Upper lobe of right lung (tissue), 1 donor: ENCODE data around the gene PRSS22. TPM values are rescaled to one million over a fixed set of nuclear protein-coding genes. Genes with fewer than 3 reads are reported as not detected.

Experiments used
- ATAC-seq: fragments of 200-7000 bp; cut with Tn5 transposase; one replicate; pipeline ENCODE4 v1.9.1; 2020; ENCODE audit warnings: mild to moderate bottlenecking, moderate library complexity
- DNase-seq: peaks from one replicate; pipeline ENCODE4 v3.0.0-alpha.2; 2020
- H3K27ac ChIP-seq: fragments of 200-600 bp; one replicate; pipeline ENCODE4 v1.8.0; 2022
- H3K27me3 ChIP-seq: fragments of 200-600 bp; one replicate; pipeline ENCODE4 v1.8.0; 2022; ENCODE audit warnings: mild to moderate bottlenecking
- H3K36me3 ChIP-seq: fragments of 200-600 bp; one replicate; pipeline ENCODE4 v1.8.0; 2022
- H3K4me1 ChIP-seq: fragments of 200-600 bp; one replicate; pipeline ENCODE4 v1.8.0; 2022
- H3K4me3 ChIP-seq: fragments of 200-600 bp; one replicate; pipeline ENCODE4 v1.8.0; 2022; ENCODE audit warnings: mild to moderate bottlenecking
- H3K9me3 ChIP-seq: fragments of 200-600 bp; one replicate; pipeline ENCODE4 v1.8.0; 2022
- intact Hi-C: fragments of 100-400 bp; cut with DNase I; formaldehyde crosslinking; loops from one replicate; pipeline ENCODE4 v1.11.0; 2022
- total RNA-seq: library from RNA; stranded (reverse); fragmentation: NEBNext Ultra II Directional; extraction: Animal tissue kit (Norgen Biotek cat#: 25700); gene quantifications from one replicate; pipeline ENCODE4 v1.2.1, GENCODE V29; 2021
- TF ChIP-seq, protein P1 (sequence below): fragments of 200-600 bp; IDR thresholded peaks from one replicate; pipeline ENCODE4 v1.8.0; 2022; ENCODE audit warnings: antibody characterized with exemption
- donor health status: DM: no; HTN: yes; CAD: no; lungs with severe emphysema.

The PRSS22 gene
- total RNA-seq, 1 donor from 2014 or later = 15.2 TPM

DNA sequence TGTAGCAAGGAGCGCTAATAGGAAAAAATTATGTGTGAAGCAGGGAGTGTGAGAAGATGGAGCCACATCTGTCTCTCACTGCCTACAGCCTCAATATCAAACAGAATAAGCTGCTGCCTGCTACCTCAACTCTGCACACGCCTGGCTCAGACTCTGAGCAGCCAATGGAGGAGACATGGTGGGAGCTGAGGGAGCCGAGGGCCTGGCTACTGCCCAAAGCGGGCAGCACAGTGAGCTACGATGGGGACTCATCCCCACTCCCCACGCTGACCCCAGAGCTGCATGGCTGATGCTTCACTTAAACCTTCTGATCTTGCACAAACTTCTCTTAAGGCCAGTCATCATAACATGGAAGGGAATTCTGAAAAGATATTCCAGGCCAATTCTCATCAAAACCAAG lies 14.0 kb upstream of the PRSS22 start:
- no peaks in the 10 kb centered on the region for H3K9me3 ChIP-seq
- intact Hi-C loops = no loop called here

DNA sequence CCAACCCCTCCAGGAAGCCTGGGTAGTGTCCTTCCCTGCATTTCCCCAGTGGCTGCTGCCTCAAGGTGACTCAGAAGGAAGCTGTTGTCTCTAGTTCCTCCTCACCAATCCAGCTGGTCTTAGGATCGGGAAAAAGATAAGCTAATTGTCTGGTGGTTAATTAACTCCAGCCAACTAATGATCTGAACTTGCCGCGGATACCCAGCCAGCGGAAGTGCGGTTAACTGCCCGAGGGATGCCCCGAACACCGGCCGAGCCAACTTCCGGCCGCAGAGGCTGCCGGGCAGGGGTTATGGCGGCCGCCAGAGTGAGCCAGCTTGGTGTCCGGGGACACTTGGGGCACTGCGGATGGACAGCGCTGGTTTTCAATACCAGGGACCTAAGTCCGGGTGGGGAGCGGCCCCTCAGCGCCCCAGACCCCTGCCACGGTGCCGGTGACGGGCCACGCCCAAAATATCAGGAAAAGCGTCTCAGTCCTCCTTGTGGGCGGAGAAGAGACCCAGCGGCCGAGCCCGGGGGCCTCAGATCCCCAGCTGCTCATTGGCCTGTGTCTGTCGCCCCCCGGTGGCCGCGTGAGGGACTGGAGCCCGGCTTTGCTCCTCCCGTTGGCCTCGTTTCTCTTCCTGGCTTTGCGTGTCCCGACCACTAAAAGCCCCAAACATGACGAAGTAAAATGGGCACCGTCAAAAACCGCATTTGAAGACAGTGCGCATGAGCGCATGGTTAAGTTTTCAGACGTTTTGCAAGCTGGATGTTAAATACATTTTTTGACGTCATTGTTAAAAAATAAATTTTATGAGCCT lies 10.2 kb upstream of the PRSS22 start:
- ATAC-seq (peak; percentile 99), DNase-seq (peak; percentile 97)
- H3K36me3 ChIP-seq = no peaks in the 10 kb centered on the region
- peaks cover 5% of the 10 kb centered on the region for H3K4me1 ChIP-seq
- H3K27me3 ChIP-seq = no peaks in the 10 kb centered on the region
- H3K4me3 ChIP-seq = peak overlapping the region; percentile 84
- intact Hi-C loops = no loop called here
- TF ChIP-seq, protein P1, sequence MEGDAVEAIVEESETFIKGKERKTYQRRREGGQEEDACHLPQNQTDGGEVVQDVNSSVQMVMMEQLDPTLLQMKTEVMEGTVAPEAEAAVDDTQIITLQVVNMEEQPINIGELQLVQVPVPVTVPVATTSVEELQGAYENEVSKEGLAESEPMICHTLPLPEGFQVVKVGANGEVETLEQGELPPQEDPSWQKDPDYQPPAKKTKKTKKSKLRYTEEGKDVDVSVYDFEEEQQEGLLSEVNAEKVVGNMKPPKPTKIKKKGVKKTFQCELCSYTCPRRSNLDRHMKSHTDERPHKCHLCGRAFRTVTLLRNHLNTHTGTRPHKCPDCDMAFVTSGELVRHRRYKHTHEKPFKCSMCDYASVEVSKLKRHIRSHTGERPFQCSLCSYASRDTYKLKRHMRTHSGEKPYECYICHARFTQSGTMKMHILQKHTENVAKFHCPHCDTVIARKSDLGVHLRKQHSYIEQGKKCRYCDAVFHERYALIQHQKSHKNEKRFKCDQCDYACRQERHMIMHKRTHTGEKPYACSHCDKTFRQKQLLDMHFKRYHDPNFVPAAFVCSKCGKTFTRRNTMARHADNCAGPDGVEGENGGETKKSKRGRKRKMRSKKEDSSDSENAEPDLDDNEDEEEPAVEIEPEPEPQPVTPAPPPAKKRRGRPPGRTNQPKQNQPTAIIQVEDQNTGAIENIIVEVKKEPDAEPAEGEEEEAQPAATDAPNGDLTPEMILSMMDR = peak; percentile 99
- H3K27ac ChIP-seq = peak overlapping the region; percentile 97
- H3K9me3 ChIP-seq = no peaks in the 10 kb centered on the region

More for the DNA sequence above, 14.0 kb upstream of the PRSS22 start:
- H3K4me3 ChIP-seq = no peak overlapping the region
- peaks cover 13% of the 10 kb centered on the region for H3K4me1 ChIP-seq
- DNase-seq (no peak), ATAC-seq (no peak)
- no peak overlapping the region for H3K27ac ChIP-seq
- H3K27me3 ChIP-seq = no peaks in the 10 kb centered on the region
- TF ChIP-seq, protein P1 = no peak
- no peaks in the 10 kb centered on the region for H3K36me3 ChIP-seq

DNA sequence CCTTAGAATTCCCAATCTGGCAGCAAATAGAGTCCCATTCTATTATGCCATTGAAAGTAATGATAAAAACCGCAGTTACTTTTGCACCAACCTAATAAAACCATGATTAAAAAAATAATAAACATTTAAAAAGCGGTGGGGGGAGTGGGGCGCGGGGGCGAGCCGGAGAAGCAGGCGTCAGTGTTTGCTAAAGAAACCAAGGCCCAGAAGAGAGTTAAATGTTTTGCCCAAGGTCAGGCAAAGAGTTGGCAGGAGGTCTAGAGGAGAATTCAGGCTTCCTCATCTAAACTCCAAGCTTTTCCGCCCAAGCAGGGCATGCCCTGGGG lies 9.7 kb upstream of the PRSS22 start:
- ATAC-seq (no peak), DNase-seq (no peak)
- Histone ChIP-seq H3K27me3 (no peaks in the 10 kb centered on the region), H3K4me3 (peak overlapping the region; percentile 84), H3K27ac (peak overlapping the region; percentile 97), H3K4me1 (peaks cover 5% of the 10 kb centered on the region), H3K36me3 (no peaks in the 10 kb centered on the region), H3K9me3 (no peaks in the 10 kb centered on the region)
- TF ChIP-seq, protein P1 = no peak
- intact Hi-C loops = no loop called here

- no peak for DNase-seq
- intact Hi-C loops = no loop called here
- Histone ChIP-seq H3K4me1 (peaks cover 5% of the 10 kb centered on the region), H3K9me3 (no peaks in the 10 kb centered on the region), H3K27ac (no peak overlapping the region), H3K4me3 (no peak overlapping the region), H3K36me3 (no peaks in the 10 kb centered on the region), H3K27me3 (no peaks in the 10 kb centered on the region)
- no peak for ATAC-seq
- TF ChIP-seq, protein P1 = no peak
These were observed 8.5 kb upstream of the PRSS22 start for GRCh38 chr16:2866431-2866830.

DNA sequence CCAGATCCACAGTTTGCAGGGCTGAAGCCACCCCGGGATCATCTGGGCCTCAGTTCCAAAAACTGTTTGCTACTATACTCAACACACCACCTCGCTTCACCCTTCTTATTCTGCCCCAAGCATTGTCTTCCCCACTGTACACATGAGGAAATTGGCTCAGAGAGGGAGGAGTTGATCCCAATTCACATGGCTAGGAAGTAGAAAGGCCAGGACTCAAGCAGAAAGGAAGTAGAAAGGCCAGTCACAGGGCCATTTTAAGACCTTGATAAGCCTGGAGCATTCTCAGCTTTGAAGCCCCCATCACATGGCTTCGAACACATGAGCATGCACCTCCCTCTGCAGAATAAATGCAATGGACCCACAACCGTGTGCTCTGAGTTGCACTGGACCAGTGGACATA lies 7.7 kb upstream of the PRSS22 start:
- H3K4me1 ChIP-seq = peaks cover 5% of the 10 kb centered on the region
- DNase-seq (no peak), ATAC-seq (no peak)
- H3K9me3 ChIP-seq = no peaks in the 10 kb centered on the region
- H3K27ac ChIP-seq = no peak overlapping the region
- intact Hi-C loops = no loop called here
- H3K36me3 ChIP-seq = no peaks in the 10 kb centered on the region
- no peaks in the 10 kb centered on the region for H3K27me3 ChIP-seq
- no peak overlapping the region for H3K4me3 ChIP-seq
- TF ChIP-seq, protein P1 = no peak
